ENCODE measurements around the gene TMBIM4.

TMBIM4 gene

GRCh38 chr12:66165141-66165540 lies 4.7 kb downstream of the TMBIM4 start:
- no peak overlapping the region for H3K4me3 ChIP-seq (ENCODE audit: low read length)
- TF ChIP-seq ZNF274 (IDR thresholded peaks at IDR 0.05; ENCODE audit: low read depth, low read length): no peak

- H3K4me3 ChIP-seq (ENCODE audit: low read length): no peak overlapping the region
- TF ChIP-seq ZNF274 (IDR thresholded peaks at IDR 0.05; ENCODE audit: low read depth, low read length): no peak
Measured at GRCh38 chr12:66164349-66164821, 5.4 kb downstream of the TMBIM4 start.

- no peak overlapping the region for H3K4me3 ChIP-seq (ENCODE audit: low read length)
- no peak for TF ChIP-seq ZNF274 (IDR thresholded peaks at IDR 0.05; ENCODE audit: low read depth, low read length)
Measured at GRCh38 chr12:66163289-66163688, 6.5 kb downstream of the TMBIM4 start.

- no peak overlapping the region for H3K4me3 ChIP-seq (ENCODE audit: low read length)
- no peak for TF ChIP-seq ZNF274 (IDR thresholded peaks at IDR 0.05; ENCODE audit: low read depth, low read length)
Measured at GRCh38 chr12:66162701-66163100, 7.1 kb downstream of the TMBIM4 start.

GRCh38 chr12:66160704-66161103 lies 9.1 kb downstream of the TMBIM4 start:
- no peak for TF ChIP-seq ZNF274 (IDR thresholded peaks at IDR 0.05; ENCODE audit: low read depth, low read length)
- no peak overlapping the region for H3K4me3 ChIP-seq (ENCODE audit: low read length)

- H3K4me3 ChIP-seq (ENCODE audit: low read length): no peak overlapping the region
- no peak for TF ChIP-seq ZNF274 (IDR thresholded peaks at IDR 0.05; ENCODE audit: low read depth, low read length)
Measured at GRCh38 chr12:66159123-66159522, 10.7 kb downstream of the TMBIM4 start.

GRCh38 chr12:66156654-66157053 lies 13.1 kb downstream of the TMBIM4 start:
- no peak overlapping the region for H3K4me3 ChIP-seq (ENCODE audit: low read length)
- no peak for TF ChIP-seq ZNF274 (IDR thresholded peaks at IDR 0.05; ENCODE audit: low read depth, low read length)

- no peak overlapping the region for H3K4me3 ChIP-seq (ENCODE audit: low read length)
- no peak for TF ChIP-seq ZNF274 (IDR thresholded peaks at IDR 0.05; ENCODE audit: low read depth, low read length)
Measured at GRCh38 chr12:66154776-66155175, 15.0 kb downstream of the TMBIM4 start.

- no peak for TF ChIP-seq ZNF274 (IDR thresholded peaks at IDR 0.05; ENCODE audit: low read depth, low read length)
- H3K4me3 ChIP-seq (ENCODE audit: low read length): no peak overlapping the region
Measured at GRCh38 chr12:66152732-66153131, 17.1 kb downstream of the TMBIM4 start.

GRCh38 chr12:66149702-66150398 lies 19.9 kb downstream of the TMBIM4 start:
- TF ChIP-seq ZNF274 (IDR thresholded peaks at IDR 0.05; ENCODE audit: low read depth, low read length): no peak

GRCh38 chr12:66144791-66145754 lies 24.7 kb downstream of the TMBIM4 start:
- H3K4me3 ChIP-seq (ENCODE audit: low read length): no peak overlapping the region
- TF ChIP-seq ZNF274 (IDR thresholded peaks at IDR 0.05; ENCODE audit: low read depth, low read length): no peak

More at GRCh38 chr12:66149702-66150398, 19.9 kb downstream of the TMBIM4 start:
- no peak overlapping the region for H3K4me3 ChIP-seq (ENCODE audit: low read length)

- H3K4me3 ChIP-seq (ENCODE audit: low read length): no peak overlapping the region
- TF ChIP-seq ZNF274 (IDR thresholded peaks at IDR 0.05; ENCODE audit: low read depth, low read length): no peak
Measured at GRCh38 chr12:66143868-66144267, 25.9 kb downstream of the TMBIM4 start.

- H3K4me3 ChIP-seq (ENCODE audit: low read length): no peak overlapping the region
- TF ChIP-seq ZNF274 (IDR thresholded peaks at IDR 0.05; ENCODE audit: low read depth, low read length): no peak
Measured at GRCh38 chr12:66142826-66143225, 27.0 kb downstream of the TMBIM4 start.

- TF ChIP-seq ZNF274 (IDR thresholded peaks at IDR 0.05; ENCODE audit: low read depth, low read length): no peak
- no peak overlapping the region for H3K4me3 ChIP-seq (ENCODE audit: low read length)
Measured at GRCh38 chr12:66141299-66141698, 28.5 kb downstream of the TMBIM4 start.

- no peak overlapping the region for H3K4me3 ChIP-seq (ENCODE audit: low read length)
- no peak for TF ChIP-seq ZNF274 (IDR thresholded peaks at IDR 0.05; ENCODE audit: low read depth, low read length)
Measured at GRCh38 chr12:66140731-66141130, 29.1 kb downstream of the TMBIM4 start.
